HS-5 (cell line): Measurements from ENCODE around the gene CCDC149.

Experiments
- DNase-seq: peaks from one replicate; pipeline ENCODE4 v3.0.0-alpha.2; 2012; ENCODE audit warnings: low read depth

CCDC149 gene

DNA sequence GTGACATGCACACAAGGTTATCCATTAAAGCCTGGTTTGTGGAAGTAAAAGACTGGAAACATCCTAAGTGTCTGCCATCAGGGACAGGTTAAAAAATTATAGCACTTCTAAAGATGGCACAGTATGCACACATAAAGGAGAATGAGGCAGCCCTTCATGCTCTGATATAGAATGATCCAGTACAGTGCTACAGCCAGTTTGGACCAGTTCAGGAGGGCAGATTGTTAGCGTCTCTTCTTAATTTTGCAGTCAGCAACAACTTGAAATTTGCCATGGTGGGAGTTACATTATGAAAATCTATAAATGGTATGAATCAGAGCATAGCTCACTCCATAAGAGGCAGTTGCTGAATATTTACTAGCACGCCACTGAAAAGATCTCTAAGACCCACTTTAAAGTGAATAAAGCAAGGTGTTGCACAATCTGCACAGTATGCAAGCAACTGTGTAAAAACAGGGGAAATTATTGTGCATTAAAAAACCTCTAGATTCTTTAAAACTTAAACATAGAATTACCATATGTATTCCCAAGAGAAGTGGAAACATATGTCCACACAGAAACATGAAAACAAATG is 137.7 kb downstream of the CCDC149 start:
- DNase-seq: no peak

DNA sequence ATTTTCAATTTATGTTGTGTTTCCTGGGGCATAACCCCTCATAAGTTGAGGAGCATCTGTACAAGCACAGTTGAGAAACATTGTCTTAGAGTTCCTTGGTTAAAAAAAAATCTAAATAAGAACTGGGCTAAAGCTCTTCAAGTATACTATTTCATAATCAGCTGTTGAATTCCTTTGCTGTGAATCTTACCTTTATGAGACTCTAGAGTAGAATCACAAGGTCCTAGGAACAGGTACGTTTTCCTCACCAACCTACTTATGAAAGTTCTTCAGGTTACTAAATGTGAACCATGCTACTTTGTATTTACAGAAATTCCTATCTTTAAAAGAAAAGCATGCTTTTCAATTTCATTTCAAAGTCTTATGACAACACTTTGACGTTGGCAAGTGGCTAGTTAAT is 138.4 kb downstream of the CCDC149 start:
- no peak for DNase-seq

DNA sequence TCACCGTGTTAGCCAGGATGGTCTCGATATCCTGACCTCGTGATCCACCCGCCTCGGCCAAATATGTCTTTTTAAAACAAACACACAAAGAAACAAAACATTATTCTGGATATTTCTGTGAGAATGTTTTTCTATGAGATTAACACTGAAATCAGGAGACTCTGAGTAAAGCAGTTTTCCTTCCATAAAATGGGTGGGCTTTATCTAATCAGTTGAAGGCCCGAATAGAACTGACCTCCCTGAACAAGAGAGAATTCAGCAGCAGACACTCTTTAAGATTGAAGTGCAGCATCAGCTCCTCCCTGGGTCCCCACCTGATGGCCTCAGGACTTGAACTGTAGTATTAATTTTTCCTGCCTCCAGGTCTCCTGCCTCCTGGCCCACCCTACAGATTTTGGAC is 139.9 kb downstream of the CCDC149 start:
- DNase-seq: no peak

DNA sequence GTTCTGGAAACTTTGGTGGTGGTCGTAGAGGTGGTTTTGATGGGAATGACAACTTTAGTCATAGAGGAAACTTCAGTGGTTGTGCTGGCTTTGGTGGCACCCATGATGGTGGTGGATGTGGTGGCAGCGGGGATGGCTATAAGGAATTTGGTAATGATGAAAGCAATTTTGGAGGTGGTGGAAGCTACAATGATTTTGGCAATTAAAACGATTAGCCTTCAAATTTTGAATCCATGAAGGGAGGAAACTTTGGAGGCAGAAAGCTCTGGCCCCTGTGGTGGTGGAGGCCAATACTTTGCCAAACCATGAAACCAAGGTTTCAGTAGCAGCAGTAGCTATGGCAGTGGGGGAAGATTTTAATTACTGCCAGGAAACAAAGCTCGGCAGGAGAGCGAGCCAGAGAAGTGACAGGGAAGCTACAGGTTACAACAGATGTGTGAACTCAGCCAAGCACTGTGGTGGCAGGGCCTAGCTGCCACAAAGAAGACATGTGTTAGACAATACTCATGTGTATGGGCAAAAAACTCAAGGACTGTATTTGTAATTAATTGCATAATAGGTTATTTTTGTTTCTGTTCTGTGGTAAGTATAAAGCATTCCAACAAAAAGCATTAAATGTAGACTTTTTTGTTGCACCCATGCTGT is 140.7 kb downstream of the CCDC149 start:
- no peak for DNase-seq

DNA sequence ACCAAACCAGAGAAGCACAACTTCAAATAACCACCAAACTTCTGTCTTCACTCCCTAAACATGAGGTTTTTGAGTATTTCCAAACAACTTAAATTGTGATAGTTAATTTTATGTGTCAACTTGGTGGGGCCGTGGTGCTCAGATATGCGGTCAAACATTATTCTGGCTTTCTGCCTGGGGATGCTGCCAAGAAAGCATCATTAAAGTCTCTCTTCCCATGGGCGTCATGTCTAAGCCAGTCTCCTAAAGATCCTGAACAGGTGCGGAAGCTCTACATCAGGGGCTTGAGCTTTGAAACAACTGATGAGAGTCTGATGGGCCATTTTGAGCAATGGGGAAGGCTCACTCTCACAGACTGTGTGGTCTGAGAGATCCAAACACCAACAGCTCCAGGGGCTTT is 141.6 kb downstream of the CCDC149 start:
- DNase-seq: no peak

DNA sequence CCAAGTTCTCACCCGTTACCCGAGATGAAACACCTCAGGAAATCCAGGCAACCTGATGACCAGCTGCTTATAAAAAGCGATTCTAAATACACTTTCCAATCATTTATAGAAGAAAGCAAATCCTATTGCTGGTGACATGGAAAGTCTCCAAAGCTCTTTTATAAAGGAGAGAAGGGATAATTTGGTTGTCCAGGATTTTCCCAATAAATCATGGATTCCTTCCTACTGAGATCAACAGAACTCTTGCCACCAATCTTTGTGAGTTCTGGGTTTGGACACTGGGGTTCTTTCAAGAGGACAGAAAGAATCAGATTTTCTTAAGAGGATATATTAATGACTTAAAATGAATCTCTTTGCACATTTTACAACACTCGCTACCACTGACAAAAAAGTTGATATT is 142.2 kb downstream of the CCDC149 start:
- DNase-seq: no peak

DNA sequence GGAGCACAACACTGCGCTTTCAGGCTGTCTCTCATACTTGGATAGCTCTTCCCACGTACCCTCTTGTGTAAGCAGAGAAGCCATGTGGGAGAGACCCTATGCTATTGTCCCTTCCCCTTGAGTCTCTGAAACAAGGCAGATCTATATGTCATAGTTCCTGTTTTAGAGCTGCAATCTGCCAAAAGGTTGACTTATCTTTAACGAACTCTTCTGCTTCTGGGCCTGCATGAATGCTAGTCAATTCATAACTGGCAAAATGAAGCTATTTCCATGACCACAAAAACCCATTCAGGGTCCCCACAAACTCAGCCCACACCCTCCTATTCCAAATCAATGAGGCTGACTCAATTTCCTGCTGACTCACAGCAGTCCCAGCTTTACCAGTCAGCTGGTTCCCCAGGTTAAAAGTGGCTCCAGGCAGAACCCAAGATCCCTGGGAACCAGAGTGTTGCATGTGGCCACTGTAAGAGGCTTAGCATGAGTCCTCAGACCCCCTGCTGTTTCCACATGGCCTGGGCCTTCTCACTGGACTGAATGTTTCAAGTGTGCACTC is 142.7 kb downstream of the CCDC149 start:
- DNase-seq: peak; percentile 91

DNA sequence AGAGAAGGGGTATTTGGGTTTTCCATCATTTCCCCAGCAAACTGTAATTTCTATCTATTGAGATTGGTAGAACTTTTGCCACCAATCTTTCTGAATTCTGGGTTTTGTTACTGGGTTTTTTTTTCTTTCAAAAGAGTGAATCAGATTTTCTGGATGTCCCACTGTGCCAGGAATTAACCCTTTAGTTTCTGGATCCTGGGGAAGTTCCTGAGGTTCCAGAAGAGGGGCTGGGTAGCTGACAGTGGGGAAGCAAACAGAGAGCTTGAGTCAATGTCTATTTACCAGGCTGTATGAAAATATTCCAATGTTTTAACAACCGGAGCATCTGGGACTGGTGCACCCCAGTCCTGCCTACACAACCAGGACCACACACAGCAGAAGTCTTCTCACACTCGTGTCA is 143.3 kb downstream of the CCDC149 start:
- no peak for DNase-seq

DNA sequence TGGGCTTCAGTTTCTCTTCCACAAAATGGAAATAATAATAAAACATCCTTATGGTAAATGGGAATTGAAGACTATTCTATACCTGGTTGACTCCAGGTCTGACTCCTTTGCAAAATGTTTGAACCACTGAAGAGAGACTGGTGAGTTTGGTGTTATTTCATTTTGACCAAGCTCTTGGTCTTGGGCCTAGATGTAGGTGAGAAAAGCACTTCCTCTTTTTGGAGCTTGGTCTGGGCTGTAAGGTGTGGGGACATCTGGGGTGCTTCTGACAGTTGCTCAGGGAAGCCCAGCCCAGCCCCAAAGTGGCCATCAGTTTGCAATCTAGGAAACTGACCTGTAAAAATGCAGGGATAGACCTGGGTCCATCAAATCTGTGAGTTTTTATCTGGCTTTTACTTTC is 144.2 kb downstream of the CCDC149 start:
- DNase-seq: no peak

DNA sequence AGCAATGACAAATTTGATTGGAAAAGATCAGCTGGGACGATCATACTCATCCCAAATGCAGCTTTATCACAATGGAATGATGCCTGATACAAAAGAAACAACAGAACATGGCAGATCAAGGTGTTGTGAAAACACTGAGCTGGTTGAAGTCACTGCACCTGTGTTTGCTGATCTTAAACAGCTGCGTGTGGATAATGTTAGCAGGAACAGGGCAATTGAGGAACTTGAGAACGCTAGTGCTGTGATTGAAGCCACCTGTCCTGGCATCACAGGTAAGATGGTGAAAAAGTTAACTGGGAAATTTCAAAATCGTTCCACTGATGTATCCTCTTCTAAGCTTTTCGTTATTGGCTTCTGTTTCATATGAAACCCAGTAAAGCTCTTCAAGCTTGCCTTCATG is 144.8 kb downstream of the CCDC149 start:
- no peak for DNase-seq

DNA sequence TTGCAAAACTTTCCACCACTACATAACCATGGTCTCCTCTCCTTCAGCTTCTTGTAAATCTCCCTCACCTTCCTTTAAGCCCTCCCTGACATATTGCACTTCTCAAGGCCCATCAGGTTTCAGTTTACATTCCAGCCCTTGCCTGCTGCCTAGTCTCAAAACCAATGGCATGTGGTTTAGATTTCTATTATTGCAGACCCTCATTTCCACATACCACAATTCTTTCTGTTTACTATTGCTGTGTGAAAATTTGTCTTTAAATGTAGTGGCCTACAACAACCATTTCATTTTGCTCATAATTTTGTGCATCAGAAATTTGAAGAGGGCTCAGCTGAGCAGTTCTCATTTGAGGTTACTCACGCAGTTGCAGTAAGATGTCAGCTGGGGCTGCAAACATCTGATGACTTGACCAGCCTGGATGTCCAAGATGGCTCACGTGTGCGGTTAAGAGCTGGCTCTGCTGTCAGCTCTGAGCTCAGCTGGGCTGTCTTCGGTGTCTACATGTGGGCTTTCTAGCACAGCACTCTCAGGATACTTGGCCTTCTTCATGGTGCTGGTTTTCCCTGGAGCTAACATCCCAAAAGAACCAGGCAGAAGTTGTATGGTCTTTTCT is 147.4 kb downstream of the CCDC149 start:
- no peak for DNase-seq

DNA sequence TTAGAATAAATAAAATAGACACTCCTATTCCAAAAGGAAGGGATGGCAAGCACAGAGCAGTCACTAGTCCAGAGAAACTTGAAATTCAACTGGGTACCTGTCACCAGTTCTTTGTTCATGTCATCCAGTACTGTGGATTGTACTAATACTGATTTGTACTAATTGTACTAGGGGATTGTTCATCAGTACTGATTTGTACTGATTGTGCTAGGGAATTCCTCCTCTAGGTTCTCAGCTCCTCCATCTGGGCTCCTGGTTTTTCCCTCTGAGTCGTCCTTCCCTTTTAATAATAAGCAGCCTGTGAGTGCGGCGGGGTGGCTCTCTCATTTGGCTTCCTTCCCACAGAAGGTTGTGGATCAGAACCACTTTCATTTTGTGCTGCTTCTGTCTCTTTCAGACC is 148.5 kb downstream of the CCDC149 start:
- DNase-seq: no peak

DNA sequence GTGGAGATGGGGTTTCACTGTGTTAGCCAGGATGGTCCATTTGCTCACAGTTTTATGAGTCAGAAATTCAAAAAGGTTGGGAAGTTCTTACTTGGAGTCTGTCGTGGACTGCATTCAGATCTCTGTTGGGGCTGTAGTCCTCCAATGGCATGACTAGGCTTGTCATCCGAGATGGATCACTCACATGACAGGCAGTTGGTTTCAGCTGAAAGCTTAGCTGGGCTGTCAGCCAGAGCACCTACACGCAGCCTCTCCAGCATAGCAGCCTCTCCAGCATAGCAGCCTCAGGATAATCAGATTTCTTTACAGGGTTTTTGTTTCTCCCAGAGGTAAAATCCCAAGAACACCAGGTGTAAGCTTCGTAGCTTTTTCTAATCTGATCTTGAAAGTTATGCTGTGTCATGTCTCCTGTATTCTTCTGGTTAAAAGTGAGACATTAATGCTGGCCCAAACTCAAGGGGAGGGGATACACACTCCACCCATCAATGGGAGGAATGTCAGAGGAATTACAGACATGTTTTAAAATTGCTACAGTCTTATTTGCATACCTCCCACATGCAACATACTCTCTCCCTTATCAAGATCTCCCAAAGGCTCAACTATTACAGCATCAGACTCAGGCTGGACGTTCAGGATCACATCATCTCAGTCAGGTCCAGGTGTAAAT is 149.1 kb downstream of the CCDC149 start:
- DNase-seq: no peak
